HG03571 (cell line): Measurements from ENCODE around the gene LRRC27.
A peak's percentile ranks its signal among the peaks of the same experiment; 100 is the strongest.

Source experiments
- ATAC-seq: cut with Tn5 transposase; IDR thresholded peaks from one replicate; pipeline ENCODE4 v1.9.1; 2021; ENCODE audit not compliant: unreplicated experiment

LRRC27 gene

GRCh38 chr10:132410779-132411532 is 79.0 kb downstream of the LRRC27 start:
- no peak for ATAC-seq

GRCh38 chr10:132411561-132412253 is 79.7 kb downstream of the LRRC27 start:
- no peak for ATAC-seq

- ATAC-seq: no peak
Measured at GRCh38 chr10:132412316-132413192, 80.6 kb downstream of the LRRC27 start.

- ATAC-seq: no peak
Measured at GRCh38 chr10:132413226-132414205, 81.5 kb downstream of the LRRC27 start.

GRCh38 chr10:132414402-132415016 is 82.5 kb downstream of the LRRC27 start:
- ATAC-seq: no peak

GRCh38 chr10:132415255-132415654 is 83.3 kb downstream of the LRRC27 start:
- ATAC-seq: no peak

GRCh38 chr10:132415956-132416355 is 84.0 kb downstream of the LRRC27 start:
- no peak for ATAC-seq

- no peak for ATAC-seq
Measured at GRCh38 chr10:132416566-132417256, 84.7 kb downstream of the LRRC27 start.

GRCh38 chr10:132417257-132417910 is 85.4 kb downstream of the LRRC27 start:
- ATAC-seq: no peak

GRCh38 chr10:132417957-132418441 is 86.0 kb downstream of the LRRC27 start:
- ATAC-seq: no peak

GRCh38 chr10:132418527-132419416 is 86.8 kb downstream of the LRRC27 start:
- ATAC-seq: no peak

- ATAC-seq: no peak
Measured at GRCh38 chr10:132419538-132420468, 87.8 kb downstream of the LRRC27 start.

- ATAC-seq: no peak
Measured at GRCh38 chr10:132420469-132420980, 88.5 kb downstream of the LRRC27 start.

GRCh38 chr10:132420981-132421846 is 89.2 kb downstream of the LRRC27 start:
- ATAC-seq: peak; percentile 38
